GM12878 (cell line): ENCODE results near the gene RPL38.

Experiments used
- CHD2 ChIP-seq: IDR thresholded peaks from 2 replicates; pipeline ENCODE4 v1.6.1; 2011; ENCODE audit warnings: low read depth, low read length, improper control_type of control experiment, borderline replicate concordance
- EP300 ChIP-seq, 2 experiments: fragments of 150-350 bp in 1 of 2; IDR thresholded peaks; 2 replicates each; pipeline ENCODE4 v1.6.1; 2011 to 2012; ENCODE audit warnings: low read depth in 2 of 2, low read length in 2 of 2, borderline replicate concordance in 1 of 2, improper control_type of control experiment in 1 of 2, inconsistent platforms in 1 of 2; ENCODE audit not compliant: control insufficient read depth in 1 of 2
- MXI1 ChIP-seq: fragments of 150-350 bp; IDR thresholded peaks from 2 replicates; pipeline ENCODE4 v1.6.1; 2011; ENCODE audit warnings: low read depth, mild to moderate bottlenecking, inconsistent platforms, low read length, improper control_type of control experiment
- NFIC ChIP-seq: IDR thresholded peaks from 2 replicates; pipeline ENCODE4 v1.6.1; 2012; ENCODE audit warnings: low read depth, mild to moderate bottlenecking, inconsistent platforms, low read length, moderate library complexity
- NRF1 ChIP-seq: conservative IDR thresholded peaks from 2 replicates; pipeline ENCODE4 v1.6.1; 2011; ENCODE audit warnings: mild to moderate bottlenecking, low read depth, low read length, improper control_type of control experiment
- POLR2A ChIP-seq: IDR thresholded peaks from 2 replicates; pipeline ENCODE4 v1.6.1; 2011; ENCODE audit warnings: low read depth, mild to moderate bottlenecking, low read length
- POLR2AphosphoS5 ChIP-seq: IDR thresholded peaks from 2 replicates; pipeline ENCODE4 v1.6.1; 2011; ENCODE audit warnings: mild to moderate bottlenecking, low read length, inconsistent platforms
- REST ChIP-seq: IDR thresholded peaks from 2 replicates; pipeline ENCODE4 v1.6.1; 2012; ENCODE audit warnings: mild to moderate bottlenecking, low read depth, low read length
- SMC3 ChIP-seq: IDR thresholded peaks from 2 replicates; pipeline ENCODE4 v1.6.1; 2011; ENCODE audit warnings: low read length, improper control_type of control experiment, borderline replicate concordance
- USF2 ChIP-seq: IDR thresholded peaks from 2 replicates; pipeline ENCODE4 v1.6.1; 2011; ENCODE audit warnings: low read depth, low read length, improper control_type of control experiment, borderline replicate concordance
- ZBTB33 ChIP-seq: fragments of 450-650 bp; IDR thresholded peaks from 2 replicates; pipeline ENCODE4 v1.6.1; 2017; ENCODE audit warnings: mild to moderate bottlenecking
- ZZZ3 ChIP-seq: IDR thresholded peaks from 2 replicates; pipeline ENCODE4 v1.6.1; 2011; ENCODE audit warnings: low read depth; ENCODE audit not compliant: control insufficient read depth, insufficient read length

- TF ChIP-seq POLR2AphosphoS5 (no peak), CHD2 (no peak), ZZZ3 (no peak), ZBTB33 (no peak), REST (no peak), SMC3 (no peak), NRF1 (no peak), EP300 (IDR thresholded peaks at IDR 0.05; ENCODE audit: borderline replicate concordance in 1 of 2, control insufficient read depth in 1 of 2, low read depth in 2 of 2, low read length in 2 of 2) (no peak), POLR2A (peak; percentile 69), NFIC (no peak), USF2 (no peak), MXI1 (no peak)
Measured at GRCh38 chr17:74212209-74212912, 8.9 kb downstream of the RPL38 start.
